ENCODE data around the gene MYCBP2.

DNA sequence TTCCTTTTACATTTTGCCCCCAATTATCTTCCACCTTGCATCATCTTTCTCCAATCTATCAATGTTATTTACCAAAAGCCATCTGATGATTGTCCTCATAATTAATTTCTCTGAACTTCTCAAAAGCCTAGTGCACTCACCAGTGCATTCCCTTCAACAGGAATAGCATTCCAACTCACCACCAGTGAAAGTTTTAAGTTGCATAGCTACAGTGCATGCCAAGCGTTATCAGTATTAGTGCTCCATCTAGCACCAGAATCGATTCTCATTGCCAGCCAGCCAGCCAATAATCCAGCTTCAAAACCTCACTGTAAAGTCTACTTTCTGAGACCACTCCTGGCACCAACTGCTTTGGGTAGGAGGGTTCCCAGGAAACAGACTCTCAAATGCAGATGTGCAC lies 7.4 kb downstream of the MYCBP2 start:
- TF ChIP-seq POLR2A (IDR thresholded peaks at IDR 0.05), result no peak
- TF ChIP-seq, protein P1, sequence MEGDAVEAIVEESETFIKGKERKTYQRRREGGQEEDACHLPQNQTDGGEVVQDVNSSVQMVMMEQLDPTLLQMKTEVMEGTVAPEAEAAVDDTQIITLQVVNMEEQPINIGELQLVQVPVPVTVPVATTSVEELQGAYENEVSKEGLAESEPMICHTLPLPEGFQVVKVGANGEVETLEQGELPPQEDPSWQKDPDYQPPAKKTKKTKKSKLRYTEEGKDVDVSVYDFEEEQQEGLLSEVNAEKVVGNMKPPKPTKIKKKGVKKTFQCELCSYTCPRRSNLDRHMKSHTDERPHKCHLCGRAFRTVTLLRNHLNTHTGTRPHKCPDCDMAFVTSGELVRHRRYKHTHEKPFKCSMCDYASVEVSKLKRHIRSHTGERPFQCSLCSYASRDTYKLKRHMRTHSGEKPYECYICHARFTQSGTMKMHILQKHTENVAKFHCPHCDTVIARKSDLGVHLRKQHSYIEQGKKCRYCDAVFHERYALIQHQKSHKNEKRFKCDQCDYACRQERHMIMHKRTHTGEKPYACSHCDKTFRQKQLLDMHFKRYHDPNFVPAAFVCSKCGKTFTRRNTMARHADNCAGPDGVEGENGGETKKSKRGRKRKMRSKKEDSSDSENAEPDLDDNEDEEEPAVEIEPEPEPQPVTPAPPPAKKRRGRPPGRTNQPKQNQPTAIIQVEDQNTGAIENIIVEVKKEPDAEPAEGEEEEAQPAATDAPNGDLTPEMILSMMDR (IDR thresholded peaks at IDR 0.05), result no peak
